ENCODE measurements around the gene MARCHF10.

DNA sequence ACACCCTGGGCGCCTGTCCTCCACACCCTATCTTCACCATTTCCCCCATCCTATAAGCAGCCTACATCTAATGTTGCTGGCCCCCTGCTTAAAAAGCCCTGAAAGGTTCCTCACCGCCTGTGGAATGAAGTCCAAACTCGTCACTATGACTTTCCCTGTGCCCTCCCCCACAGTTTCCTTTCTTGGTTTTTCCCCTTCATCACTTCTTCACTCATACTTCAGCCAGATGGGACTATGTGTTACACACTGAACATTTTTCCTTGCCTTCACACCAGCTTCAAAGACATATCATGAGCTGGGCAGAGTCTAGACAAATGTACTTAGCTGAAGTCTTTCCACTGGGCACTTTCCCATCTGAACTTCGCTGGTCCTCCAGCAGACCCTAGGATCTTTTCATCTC, 1.5 kb upstream of the MARCHF10 start:
- TF ChIP-seq CTCF (CRISPR knock-in tag; IDR thresholded peaks at IDR 0.05) (no peak), RAD21 (CRISPR knock-in tag; IDR thresholded peaks at IDR 0.05) (no peak), TCF7L2 (IDR thresholded peaks at IDR 0.05; ENCODE audit: low read depth, low read length) (no peak), NFYB (CRISPR knock-in tag; IDR thresholded peaks at IDR 0.05) (no peak), HMGA1 (CRISPR knock-in tag; conservative IDR thresholded peaks at IDR 0.05) (no peak), POLR2A (IDR thresholded peaks at IDR 0.05; ENCODE audit: insufficient read depth in 1 of 2, low read depth in 2 of 2, low read length in 2 of 2) (no peak)
- TF ChIP-seq, protein P1, sequence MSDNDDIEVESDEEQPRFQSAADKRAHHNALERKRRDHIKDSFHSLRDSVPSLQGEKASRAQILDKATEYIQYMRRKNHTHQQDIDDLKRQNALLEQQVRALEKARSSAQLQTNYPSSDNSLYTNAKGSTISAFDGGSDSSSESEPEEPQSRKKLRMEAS (IDR thresholded peaks at IDR 0.05): no peak
